Caco-2 (cell line): ENCODE data around the gene ADAT2. TPM values are rescaled to one million over a fixed set of nuclear protein-coding genes. Genes with fewer than 3 reads are reported as not detected.

ENCODE experiments used
- BruUV-seq: library from RNA; stranded (reverse); fragments of 400-500 nt; replicated peaks from 2 replicates; lab custom pipeline; 2021; lab: Mats Ljungman, UMichigan
- CTCF ChIA-PET: fragments of 300-600 bp; sonication (Branson Sonifier 250); formaldehyde crosslinking; loops from one replicate; lab custom pipeline; 2022; ENCODE audit warnings: antibody characterized with exemption; lab: Charles Lee
- POLR2A ChIA-PET: fragments of 300-600 bp; sonication (Branson Sonifier 250); formaldehyde crosslinking; loops from one replicate; lab custom pipeline; 2022; ENCODE audit warnings: antibody characterized with exemption; lab: Charles Lee
- DNase-seq, 2 experiments: peaks; one replicate each; pipeline versions ENCODE4 v3.0.0 to v3.0.0-alpha.2; 2020 to 2022
- H3K27me3 ChIP-seq: replicated peaks from 2 replicates; pipeline ENCODE4 v1.6.0; 2011; ENCODE audit warnings: low read length; ENCODE audit not compliant: control insufficient read depth, insufficient read depth
- H3K36me3 ChIP-seq: 2 replicates; pipeline ENCODE4 v1.5.1; 2011; ENCODE audit warnings: low read length; ENCODE audit not compliant: control insufficient read depth, insufficient read depth
- H3K4me1 ChIP-seq: fragments of 250-450 bp; sonication (Bioruptor Pico); 2 replicates; pipeline ENCODE4 v1.5.1; 2020; ENCODE audit warnings: mild to moderate bottlenecking
- H3K4me3 ChIP-seq: 2 replicates; pipeline ENCODE4 v1.5.1; 2011; ENCODE audit warnings: low read depth, mild to moderate bottlenecking, control low read depth, low read length
- H3K9me3 ChIP-seq: fragments of 250-450 bp; sonication (Bioruptor Pico); 2 replicates; pipeline ENCODE4 v1.5.1; 2020; ENCODE audit warnings: mild to moderate bottlenecking, moderate library complexity
- H3K27ac Mint-ChIP-seq: one replicate; pipeline ENCODE4 v1.8.0; 2022; ENCODE audit warnings: mixed read lengths; ENCODE audit not compliant: unreplicated experiment
- H3K27me3 Mint-ChIP-seq: one replicate; pipeline ENCODE4 v1.8.0; 2022; ENCODE audit warnings: mixed read lengths; ENCODE audit not compliant: insufficient read depth, unreplicated experiment
- H3K36me3 Mint-ChIP-seq: one replicate; pipeline ENCODE4 v1.8.0; 2022; ENCODE audit warnings: mild to moderate bottlenecking, mixed read lengths; ENCODE audit not compliant: insufficient read depth, unreplicated experiment
- H3K4me1 Mint-ChIP-seq: one replicate; pipeline ENCODE4 v1.8.0; 2022; ENCODE audit warnings: low read depth, mixed read lengths; ENCODE audit not compliant: unreplicated experiment
- H3K4me3 Mint-ChIP-seq: one replicate; pipeline ENCODE4 v1.8.0; 2022; ENCODE audit warnings: mild to moderate bottlenecking, moderate library complexity, mixed read lengths; ENCODE audit not compliant: unreplicated experiment
- H3K9me3 Mint-ChIP-seq: one replicate; pipeline ENCODE4 v1.8.0; 2022; ENCODE audit warnings: mixed read lengths; ENCODE audit not compliant: unreplicated experiment
- intact Hi-C: fragments of 100-400 bp; cut with micrococcal nuclease; formaldehyde crosslinking; loops from one replicate; pipeline ENCODE4 v1.10.0; 2022; ENCODE audit not compliant: unreplicated experiment
- total RNA-seq: library from RNA; stranded (reverse); gene quantifications from 2 replicates; pipeline ENCODE4 v1.2.3, GENCODE V29; 2022
- TF ChIP-seq, protein P1 (sequence below), 2 experiments: fragments of 200-600 bp in 1 of 2; IDR thresholded peaks; 1 replicate in 1 of 2; 2 replicates in 1 of 2; pipeline versions ENCODE4 v1.5.1 to v1.8.0; 2011 to 2022; ENCODE audit warnings: antibody characterized with exemption in 1 of 2, control low read depth in 1 of 2, inconsistent platforms in 1 of 2, low read depth in 1 of 2, low read length in 1 of 2, mild to moderate bottlenecking in 1 of 2, moderate library complexity in 1 of 2; ENCODE audit not compliant: insufficient read depth in 1 of 2, severe bottlenecking in 1 of 2, unreplicated experiment in 1 of 2

Gene ADAT2
- total RNA-seq, 1 experiment from 2014 or later, result 12.7 TPM

DNA sequence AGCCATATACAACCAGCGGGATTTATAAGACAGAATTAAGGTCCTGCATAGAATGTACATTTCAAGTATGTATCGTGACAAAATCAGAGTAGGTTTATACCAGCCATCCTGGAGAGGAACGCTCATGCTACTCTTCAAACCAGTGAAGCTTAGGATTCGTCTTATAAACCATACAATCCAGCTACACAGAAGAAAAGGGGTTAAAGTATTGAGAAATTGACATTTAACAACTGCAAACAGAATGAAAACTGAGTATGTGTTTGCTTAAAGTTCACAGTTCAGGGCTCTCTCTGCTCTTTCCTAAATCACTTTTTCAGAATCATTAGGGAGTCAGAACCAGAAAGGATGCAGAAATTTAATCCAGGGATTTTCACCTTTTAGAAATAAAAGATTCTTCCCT is 17.9 kb downstream of the ADAT2 start:
- no peaks in the 10 kb centered on the region for H3K9me3 Mint-ChIP-seq
- ChIA-PET POLR2A (no interaction called here), CTCF (no interaction called here)
- Histone ChIP-seq H3K9me3 (no peaks in the 10 kb centered on the region), H3K27me3 (no peaks in the 10 kb centered on the region), H3K4me1 (no peaks in the 10 kb centered on the region), H3K4me3 (no peak overlapping the region), H3K36me3 (no peaks in the 10 kb centered on the region)
- no peaks in the 10 kb centered on the region for H3K27me3 Mint-ChIP-seq
- TF ChIP-seq, protein P1, sequence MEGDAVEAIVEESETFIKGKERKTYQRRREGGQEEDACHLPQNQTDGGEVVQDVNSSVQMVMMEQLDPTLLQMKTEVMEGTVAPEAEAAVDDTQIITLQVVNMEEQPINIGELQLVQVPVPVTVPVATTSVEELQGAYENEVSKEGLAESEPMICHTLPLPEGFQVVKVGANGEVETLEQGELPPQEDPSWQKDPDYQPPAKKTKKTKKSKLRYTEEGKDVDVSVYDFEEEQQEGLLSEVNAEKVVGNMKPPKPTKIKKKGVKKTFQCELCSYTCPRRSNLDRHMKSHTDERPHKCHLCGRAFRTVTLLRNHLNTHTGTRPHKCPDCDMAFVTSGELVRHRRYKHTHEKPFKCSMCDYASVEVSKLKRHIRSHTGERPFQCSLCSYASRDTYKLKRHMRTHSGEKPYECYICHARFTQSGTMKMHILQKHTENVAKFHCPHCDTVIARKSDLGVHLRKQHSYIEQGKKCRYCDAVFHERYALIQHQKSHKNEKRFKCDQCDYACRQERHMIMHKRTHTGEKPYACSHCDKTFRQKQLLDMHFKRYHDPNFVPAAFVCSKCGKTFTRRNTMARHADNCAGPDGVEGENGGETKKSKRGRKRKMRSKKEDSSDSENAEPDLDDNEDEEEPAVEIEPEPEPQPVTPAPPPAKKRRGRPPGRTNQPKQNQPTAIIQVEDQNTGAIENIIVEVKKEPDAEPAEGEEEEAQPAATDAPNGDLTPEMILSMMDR (IDR thresholded peaks at IDR 0.05; ENCODE audit: insufficient read depth in 1 of 2, low read depth in 1 of 2, low read length in 1 of 2, severe bottlenecking in 1 of 2, unreplicated experiment in 1 of 2), result no peak
- no peak overlapping the region for H3K27ac Mint-ChIP-seq
- DNase-seq, result no peak
- intact Hi-C loops, result no loop called here
- peaks cover 9% of the 10 kb centered on the region for H3K36me3 Mint-ChIP-seq
- BruUV-seq, result no TSS peak
- no peaks in the 10 kb centered on the region for H3K4me1 Mint-ChIP-seq
- H3K4me3 Mint-ChIP-seq, result no peak overlapping the region

DNA sequence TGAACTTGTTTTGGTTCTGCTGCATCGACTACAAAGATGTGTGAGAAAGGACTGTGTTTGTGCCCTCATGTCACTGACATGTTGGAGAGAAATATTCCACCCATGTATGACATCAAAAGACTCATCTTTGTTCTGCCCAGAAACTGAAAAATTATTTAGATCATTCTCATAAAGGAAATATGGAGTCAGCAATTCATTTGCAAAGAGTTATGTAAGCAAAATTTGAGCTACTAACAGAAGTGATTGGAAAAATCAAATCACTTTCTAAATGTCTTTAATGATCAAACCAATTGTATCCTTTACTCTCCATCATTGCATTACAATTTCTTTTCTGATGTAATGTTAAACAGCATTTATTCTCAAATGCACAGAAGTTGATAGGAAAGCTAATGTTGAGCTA is 19.3 kb downstream of the ADAT2 start:
- POLR2A ChIA-PET, result no interaction called here
- intact Hi-C loops, result no loop called here
- no peaks in the 10 kb centered on the region for H3K9me3 Mint-ChIP-seq
- H3K36me3 ChIP-seq, result no peaks in the 10 kb centered on the region
- no peaks in the 10 kb centered on the region for H3K4me1 Mint-ChIP-seq
- no peaks in the 10 kb centered on the region for H3K27me3 Mint-ChIP-seq
- no peaks in the 10 kb centered on the region for H3K9me3 ChIP-seq
- no peaks in the 10 kb centered on the region for H3K27me3 ChIP-seq
- CTCF ChIA-PET, result no interaction called here
- no peaks in the 10 kb centered on the region for H3K4me1 ChIP-seq
- TF ChIP-seq, protein P1 (IDR thresholded peaks at IDR 0.05; ENCODE audit: insufficient read depth in 1 of 2, low read depth in 1 of 2, low read length in 1 of 2, severe bottlenecking in 1 of 2, unreplicated experiment in 1 of 2), result no peak
- DNase-seq, result no peak
- peaks cover 15% of the 10 kb centered on the region for H3K36me3 Mint-ChIP-seq
- no peak overlapping the region for H3K4me3 ChIP-seq
- H3K4me3 Mint-ChIP-seq, result no peak overlapping the region
- BruUV-seq, result no TSS peak
- no peak overlapping the region for H3K27ac Mint-ChIP-seq

DNA sequence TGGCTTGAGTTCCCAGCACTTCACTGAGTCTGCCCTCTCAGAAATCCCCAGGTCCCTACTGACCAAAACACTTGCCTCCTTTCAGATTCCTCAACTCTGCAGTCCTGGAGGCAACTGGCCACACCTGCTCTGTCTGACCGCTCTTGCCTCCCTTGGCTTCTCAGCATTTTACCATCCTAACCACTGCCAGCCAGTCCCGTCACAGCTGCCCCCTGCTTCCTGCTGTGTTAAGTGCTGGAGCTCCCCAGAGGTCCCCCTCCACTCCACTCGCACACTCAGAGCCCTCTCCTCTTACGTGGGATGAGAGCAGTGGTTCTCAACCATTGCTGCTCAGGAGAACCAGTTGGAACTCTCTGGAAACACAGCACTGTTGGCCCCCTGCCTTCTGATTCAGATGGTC is 20.5 kb downstream of the ADAT2 start:
- ChIA-PET POLR2A (no interaction called here), CTCF (no interaction called here)
- Mint-ChIP-seq H3K27ac (no peak overlapping the region), H3K9me3 (no peaks in the 10 kb centered on the region), H3K27me3 (no peaks in the 10 kb centered on the region), H3K36me3 (peaks cover 15% of the 10 kb centered on the region), H3K4me1 (no peaks in the 10 kb centered on the region), H3K4me3 (no peak overlapping the region)
- DNase-seq, result no peak
- no peaks in the 10 kb centered on the region for H3K36me3 ChIP-seq
- intact Hi-C loops, result loop anchor here (5.0 to 10.0 kb wide), 2 partner anchors 58 to 375 kb away; no protein-coding TSS in a partner anchor
- H3K9me3 ChIP-seq, result no peaks in the 10 kb centered on the region
- no peaks in the 10 kb centered on the region for H3K27me3 ChIP-seq
- H3K4me3 ChIP-seq, result no peak overlapping the region
- TF ChIP-seq, protein P1 (IDR thresholded peaks at IDR 0.05; ENCODE audit: insufficient read depth in 1 of 2, low read depth in 1 of 2, low read length in 1 of 2, severe bottlenecking in 1 of 2, unreplicated experiment in 1 of 2), result no peak
- H3K4me1 ChIP-seq, result no peaks in the 10 kb centered on the region
- no TSS peak for BruUV-seq
